ENCODE data around the gene PDZRN4.

The PDZRN4 gene

GRCh38 chr12:41348198-41348597 is 160.1 kb downstream of the PDZRN4 start:
- no peak for DNase-seq (ENCODE audit: low read depth)
- H3K4me3 ChIP-seq (ENCODE audit: low read depth, low read length) = no peak overlapping the region
- TF ChIP-seq CTCF (conservative IDR thresholded peaks at IDR 0.05; ENCODE audit: low read depth, low read length) = no peak

DNA sequence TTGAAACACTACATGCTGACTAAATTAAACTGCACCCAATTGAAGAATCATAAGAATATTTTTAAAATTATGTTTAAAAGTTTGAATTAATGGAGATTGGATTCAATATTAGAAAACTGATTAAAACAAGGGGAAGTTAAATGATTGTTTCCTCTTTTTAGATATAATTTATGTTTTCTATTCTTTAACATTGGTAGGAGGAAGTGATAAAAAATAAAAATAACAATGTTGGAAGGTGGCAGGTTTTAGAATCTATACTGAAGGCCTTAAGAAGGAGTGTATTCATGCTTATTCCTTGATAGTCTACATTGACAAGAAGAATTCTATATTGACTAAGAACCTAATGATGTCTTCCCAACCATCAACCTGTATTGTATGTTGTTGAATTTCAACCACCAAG is 168.1 kb downstream of the PDZRN4 start:
- TF ChIP-seq CTCF (conservative IDR thresholded peaks at IDR 0.05; ENCODE audit: low read depth, low read length) = no peak

DNA sequence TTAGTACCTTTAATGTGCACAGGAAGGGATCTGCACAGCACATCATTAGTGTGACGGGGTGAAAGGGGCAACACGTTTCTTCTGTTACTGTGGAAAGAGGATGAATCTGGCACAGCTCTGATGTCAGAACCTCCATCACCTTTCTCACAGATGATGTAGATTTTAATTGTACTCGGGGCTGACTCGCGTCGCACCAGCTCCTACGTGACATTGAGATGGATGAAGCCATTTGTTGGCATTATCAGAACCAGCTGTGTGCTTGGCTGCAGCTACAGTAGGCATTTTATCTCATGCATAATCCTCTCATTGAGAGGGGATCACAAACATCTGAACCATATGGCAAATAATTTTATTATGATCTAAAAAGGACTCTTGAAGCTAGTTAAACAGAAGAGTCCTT is 173.6 kb downstream of the PDZRN4 start:
- DNase-seq (ENCODE audit: low read depth) = no peak
- no peak for TF ChIP-seq CTCF (conservative IDR thresholded peaks at IDR 0.05; ENCODE audit: low read depth, low read length)

More for the DNA sequence above, 168.1 kb downstream of the PDZRN4 start:
- no peak for DNase-seq (ENCODE audit: low read depth)
- no peak overlapping the region for H3K4me3 ChIP-seq (ENCODE audit: low read depth, low read length)

GRCh38 chr12:41362510-41362909 is 174.4 kb downstream of the PDZRN4 start:
- DNase-seq (ENCODE audit: low read depth) = no peak
- TF ChIP-seq CTCF (conservative IDR thresholded peaks at IDR 0.05; ENCODE audit: low read depth, low read length) = no peak
- no peak overlapping the region for H3K4me3 ChIP-seq (ENCODE audit: low read depth, low read length)

More for the DNA sequence above, 173.6 kb downstream of the PDZRN4 start:
- no peak overlapping the region for H3K4me3 ChIP-seq (ENCODE audit: low read depth, low read length)

- no peak for DNase-seq (ENCODE audit: low read depth)
- TF ChIP-seq CTCF (conservative IDR thresholded peaks at IDR 0.05; ENCODE audit: low read depth, low read length) = no peak
Measured at GRCh38 chr12:41362931-41363330, 174.8 kb downstream of the PDZRN4 start.

GRCh38 chr12:41364211-41364610 is 176.1 kb downstream of the PDZRN4 start:
- TF ChIP-seq CTCF (conservative IDR thresholded peaks at IDR 0.05; ENCODE audit: low read depth, low read length) = no peak
- no peak overlapping the region for H3K4me3 ChIP-seq (ENCODE audit: low read depth, low read length)
- DNase-seq (ENCODE audit: low read depth) = no peak

More at GRCh38 chr12:41362931-41363330, 174.8 kb downstream of the PDZRN4 start:
- no peak overlapping the region for H3K4me3 ChIP-seq (ENCODE audit: low read depth, low read length)

DNA sequence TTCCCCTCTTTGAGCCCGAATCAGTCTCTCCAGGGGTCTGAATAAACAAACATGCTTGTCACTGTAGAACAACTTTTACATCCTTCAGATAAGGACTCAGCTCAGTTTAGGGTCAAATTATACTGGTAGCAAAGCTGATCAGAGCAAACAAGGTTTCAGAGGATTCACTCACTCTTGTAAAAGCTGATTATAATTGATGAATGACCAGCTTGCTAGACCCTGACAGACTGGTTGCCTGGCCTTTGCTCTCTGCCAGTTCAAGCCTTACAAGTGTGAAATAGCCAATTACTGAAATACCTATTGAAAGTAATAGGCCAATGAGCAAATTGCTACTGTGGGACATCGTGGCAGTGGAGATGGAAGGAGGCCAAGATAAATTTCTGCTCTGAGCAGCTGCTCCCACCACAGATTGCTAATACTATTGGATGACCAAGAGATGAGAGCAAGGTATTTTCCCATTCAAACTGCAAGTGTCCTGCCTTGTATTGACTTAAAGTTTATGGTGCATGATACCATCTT is 177.6 kb downstream of the PDZRN4 start:
- no peak for TF ChIP-seq CTCF (conservative IDR thresholded peaks at IDR 0.05; ENCODE audit: low read depth, low read length)
- peak; percentile 28 for DNase-seq (ENCODE audit: low read depth)
- no peak overlapping the region for H3K4me3 ChIP-seq (ENCODE audit: low read depth, low read length)
